ENCODE measurements around the gene SMCHD1. TPM values are rescaled to one million over a fixed set of nuclear protein-coding genes. Genes with fewer than 3 reads are reported as not detected.

The SMCHD1 gene
- total and polyA plus RNA-seq, 2 donors (not counting 1 experiment from before 2014, with no cell fraction given): 54.2 to 380 TPM

GRCh38 chr18:2662990-2663389 is 7.5 kb downstream of the SMCHD1 start:
- DNase-seq: peak; percentile 28
- Histone ChIP-seq H3K79me2 (ENCODE audit: control insufficient read depth, insufficient read depth, low read length) (peaks cover 99% of the 10 kb centered on the region), H3K9ac (ENCODE audit: low read length) (peak overlapping the region; percentile 11), H3K9me3 (ENCODE audit: control extremely low read depth in 1 of 3, control insufficient read depth in 2 of 3, insufficient read depth in 1 of 3, low read length in 2 of 3) (peaks cover 0 to 8% (median 0%) of the 10 kb centered on the region in 3 donors), H3K4me2 (replicated peaks; ENCODE audit: low read depth, low read length, poor library complexity, severe bottlenecking) (peak overlapping the region; percentile 57), H3K4me1 (ENCODE audit: control insufficient read depth in 2 of 2, insufficient read depth in 2 of 2, low read length in 2 of 2) (peaks cover 34 to 40% of the 10 kb centered on the region in 2 donors), H3K27me3 (replicated peaks in 1 of 4; ENCODE audit: control extremely low read depth in 1 of 4, control insufficient read depth in 3 of 4, insufficient read depth in 4 of 4, low read length in 3 of 4) (no peaks in the 10 kb centered on the region), H4K20me1 (ENCODE audit: control insufficient read depth, insufficient read depth, low read length, poor library complexity, severe bottlenecking) (peaks cover 56% of the 10 kb centered on the region), H3K4me3 (ENCODE audit: control extremely low read depth in 1 of 5, extremely low read depth in 1 of 5, insufficient read depth in 1 of 5, low read depth in 2 of 5, low read length in 4 of 5) (peak overlapping the region in 1 of 5 experiments; percentile 39), H3K36me3 (replicated peaks in 1 of 2; ENCODE audit: control extremely low read depth in 1 of 2, control insufficient read depth in 1 of 2, extremely low read depth in 1 of 2, insufficient read depth in 2 of 2, low read length in 1 of 2) (peaks cover 5 to 32% of the 10 kb centered on the region in 2 experiments), H3K27ac (ENCODE audit: low read length in 2 of 2) (peak overlapping the region in 1 of 2 donors; percentile 69), H2AFZ (ENCODE audit: insufficient read depth, low read depth, low read length, poor library complexity, severe bottlenecking) (no peak overlapping the region)
- H3K27ac Mint-ChIP-seq: peak overlapping the region; percentile 80
- POLR2A ChIA-PET: no interaction called here
- TF ChIP-seq, protein P1, sequence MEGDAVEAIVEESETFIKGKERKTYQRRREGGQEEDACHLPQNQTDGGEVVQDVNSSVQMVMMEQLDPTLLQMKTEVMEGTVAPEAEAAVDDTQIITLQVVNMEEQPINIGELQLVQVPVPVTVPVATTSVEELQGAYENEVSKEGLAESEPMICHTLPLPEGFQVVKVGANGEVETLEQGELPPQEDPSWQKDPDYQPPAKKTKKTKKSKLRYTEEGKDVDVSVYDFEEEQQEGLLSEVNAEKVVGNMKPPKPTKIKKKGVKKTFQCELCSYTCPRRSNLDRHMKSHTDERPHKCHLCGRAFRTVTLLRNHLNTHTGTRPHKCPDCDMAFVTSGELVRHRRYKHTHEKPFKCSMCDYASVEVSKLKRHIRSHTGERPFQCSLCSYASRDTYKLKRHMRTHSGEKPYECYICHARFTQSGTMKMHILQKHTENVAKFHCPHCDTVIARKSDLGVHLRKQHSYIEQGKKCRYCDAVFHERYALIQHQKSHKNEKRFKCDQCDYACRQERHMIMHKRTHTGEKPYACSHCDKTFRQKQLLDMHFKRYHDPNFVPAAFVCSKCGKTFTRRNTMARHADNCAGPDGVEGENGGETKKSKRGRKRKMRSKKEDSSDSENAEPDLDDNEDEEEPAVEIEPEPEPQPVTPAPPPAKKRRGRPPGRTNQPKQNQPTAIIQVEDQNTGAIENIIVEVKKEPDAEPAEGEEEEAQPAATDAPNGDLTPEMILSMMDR (IDR thresholded peaks at IDR 0.05): no peak
- no peak for TF ChIP-seq EZH2 (IDR thresholded peaks at IDR 0.05; ENCODE audit: borderline replicate concordance, insufficient read depth, low read depth, low read length, poor library complexity, severe bottlenecking)
- 40% methylated on average over 1 of the region's 5 CpGs for WGBS (ENCODE audit: insufficient coverage)
- ATAC-seq (ENCODE audit: low read depth): peak; percentile 34
- no peaks in the 10 kb centered on the region for H3K9me3 Mint-ChIP-seq (ENCODE audit: insufficient read depth)
- intact Hi-C loops (cut with micrococcal nuclease): no loop called here
- CTCF ChIA-PET: no interaction called here
- H3K27me3 Mint-ChIP-seq: no peaks in the 10 kb centered on the region
- peaks cover 54% of the 10 kb centered on the region for H3K4me1 Mint-ChIP-seq
- peak overlapping the region; percentile 60 for H3K4me3 Mint-ChIP-seq

- Mint-ChIP-seq H3K9me3 (ENCODE audit: insufficient read depth) (no peaks in the 10 kb centered on the region), H3K4me1 (peaks cover 24% of the 10 kb centered on the region), H3K27ac (no peak overlapping the region), H3K27me3 (no peaks in the 10 kb centered on the region), H3K4me3 (no peak overlapping the region)
- H3K4me2 ChIP-seq (replicated peaks; ENCODE audit: low read depth, low read length, poor library complexity, severe bottlenecking): no peak overlapping the region
- H2AFZ ChIP-seq (ENCODE audit: insufficient read depth, low read depth, low read length, poor library complexity, severe bottlenecking): no peak overlapping the region
- no peaks in the 10 kb centered on the region for H3K27me3 ChIP-seq (replicated peaks in 1 of 4; ENCODE audit: control extremely low read depth in 1 of 4, control insufficient read depth in 3 of 4, insufficient read depth in 4 of 4, low read length in 3 of 4)
- ATAC-seq (ENCODE audit: low read depth): no peak
- ChIA-PET POLR2A (no interaction called here), CTCF (interaction anchor here (1.4 kb wide), 1 partner anchor 35 kb away, joined by 4 read pairs; no protein-coding TSS in a partner anchor)
- H4K20me1 ChIP-seq (ENCODE audit: control insufficient read depth, insufficient read depth, low read length, poor library complexity, severe bottlenecking): peaks cover 46% of the 10 kb centered on the region
- H3K4me3 ChIP-seq (ENCODE audit: control extremely low read depth in 1 of 5, extremely low read depth in 1 of 5, insufficient read depth in 1 of 5, low read depth in 2 of 5, low read length in 4 of 5): no peak overlapping the region
- H3K36me3 ChIP-seq (replicated peaks in 1 of 2; ENCODE audit: control extremely low read depth in 1 of 2, control insufficient read depth in 1 of 2, extremely low read depth in 1 of 2, insufficient read depth in 2 of 2, low read length in 1 of 2): peaks cover 31 to 93% of the 10 kb centered on the region in 2 experiments
- no peaks in the 10 kb centered on the region for H3K9me3 ChIP-seq (ENCODE audit: control extremely low read depth in 1 of 3, control insufficient read depth in 2 of 3, insufficient read depth in 1 of 3, low read length in 2 of 3)
- 81% methylated on average over 4 of the region's 5 CpGs for WGBS (ENCODE audit: insufficient coverage)
- TF ChIP-seq, protein P1 (IDR thresholded peaks at IDR 0.05): no peak
- no peak for TF ChIP-seq EZH2 (IDR thresholded peaks at IDR 0.05; ENCODE audit: borderline replicate concordance, insufficient read depth, low read depth, low read length, poor library complexity, severe bottlenecking)
- H3K9ac ChIP-seq (ENCODE audit: low read length): no peak overlapping the region
- H3K79me2 ChIP-seq (ENCODE audit: control insufficient read depth, insufficient read depth, low read length): peaks cover 95% of the 10 kb centered on the region
- intact Hi-C loops (cut with micrococcal nuclease): no loop called here
- DNase-seq: no peak
- no peak overlapping the region for H3K27ac ChIP-seq (ENCODE audit: low read length in 2 of 2)
- no peaks in the 10 kb centered on the region for H3K4me1 ChIP-seq (ENCODE audit: control insufficient read depth in 2 of 2, insufficient read depth in 2 of 2, low read length in 2 of 2)
Observed at GRCh38 chr18:2672410-2672809, 16.9 kb downstream of the SMCHD1 start.
